HG02852 (cell line): ENCODE measurements around the gene FAM53B.
A peak's percentile ranks its signal among the peaks of the same experiment; 100 is the strongest.

Experiments
- ATAC-seq: cut with Tn5 transposase; IDR thresholded peaks from one replicate; pipeline ENCODE4 v1.9.1; 2021; ENCODE audit warnings: mild to moderate bottlenecking, moderate library complexity; ENCODE audit not compliant: unreplicated experiment

Gene FAM53B

GRCh38 chr10:124652200-124652599, 92.0 kb downstream of the FAM53B start:
- ATAC-seq = no peak

- no peak for ATAC-seq
These were observed 92.7 kb downstream of the FAM53B start for GRCh38 chr10:124651402-124651891.

GRCh38 chr10:124650820-124651401, 93.3 kb downstream of the FAM53B start:
- no peak for ATAC-seq

- ATAC-seq = no peak
These were observed 93.9 kb downstream of the FAM53B start for GRCh38 chr10:124650263-124650662.

- ATAC-seq = no peak
These were observed 95.0 kb downstream of the FAM53B start for GRCh38 chr10:124649214-124649613.

- ATAC-seq = no peak
These were observed 95.4 kb downstream of the FAM53B start for GRCh38 chr10:124648738-124649137.

- ATAC-seq = no peak
These were observed 96.1 kb downstream of the FAM53B start for GRCh38 chr10:124648131-124648475.

GRCh38 chr10:124647421-124648130, 96.6 kb downstream of the FAM53B start:
- ATAC-seq = peak; percentile 63

- no peak for ATAC-seq
These were observed 97.5 kb downstream of the FAM53B start for GRCh38 chr10:124646483-124647352.

GRCh38 chr10:124645467-124646095, 98.6 kb downstream of the FAM53B start:
- no peak for ATAC-seq

- no peak for ATAC-seq
These were observed 99.3 kb downstream of the FAM53B start for GRCh38 chr10:124644771-124645415.

GRCh38 chr10:124644236-124644635, 99.9 kb downstream of the FAM53B start:
- ATAC-seq = no peak

- no peak for ATAC-seq
These were observed 100.7 kb downstream of the FAM53B start for GRCh38 chr10:124643330-124644009.

- no peak for ATAC-seq
These were observed 102.0 kb downstream of the FAM53B start for GRCh38 chr10:124642088-124642710.

- peak; percentile 36 for ATAC-seq
These were observed 102.7 kb downstream of the FAM53B start for GRCh38 chr10:124641282-124642087.

- peak; percentile 53 for ATAC-seq
These were observed 103.5 kb downstream of the FAM53B start for GRCh38 chr10:124640538-124641231.

GRCh38 chr10:124640056-124640455, 104.1 kb downstream of the FAM53B start:
- ATAC-seq = no peak

GRCh38 chr10:124639646-124640045, 104.5 kb downstream of the FAM53B start:
- ATAC-seq = no peak
